Measurements from ENCODE around the gene OSBPL5.

Gene OSBPL5

DNA sequence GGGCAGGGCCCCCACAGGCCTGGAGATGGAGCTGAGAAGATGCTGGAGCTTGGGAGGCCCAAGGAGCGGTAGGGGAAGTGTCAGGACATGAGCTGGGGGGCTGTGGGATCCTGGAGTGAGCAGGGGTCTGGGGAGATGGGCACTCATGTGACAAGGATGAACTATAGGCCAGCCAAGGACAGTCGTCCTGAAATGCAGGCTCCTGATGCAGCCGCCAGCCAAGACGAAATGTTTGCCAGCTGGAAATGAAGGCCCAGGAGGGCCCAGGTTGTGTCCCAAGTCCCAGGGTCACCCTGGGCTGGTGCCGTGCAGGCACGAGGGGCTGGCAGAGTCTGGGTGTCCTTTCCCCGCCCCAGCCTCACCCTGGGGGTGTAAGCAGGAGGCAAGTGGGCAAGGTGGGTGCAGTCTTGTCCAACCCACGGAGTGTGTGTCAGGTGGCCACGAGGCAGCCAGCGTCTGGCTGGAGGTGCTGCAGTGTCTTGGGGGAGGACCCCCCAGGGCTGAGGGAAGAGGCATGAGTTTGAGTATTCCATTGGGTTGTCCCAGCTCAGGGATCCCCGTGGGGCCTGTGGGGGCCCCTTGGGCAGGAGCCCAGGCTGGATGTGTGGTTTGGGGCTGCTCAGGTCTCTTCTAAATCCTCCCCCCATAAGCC lies 32.1 kb upstream of the OSBPL5 start:
- no peak for DNase-seq (ENCODE audit: low read depth in 2 of 2)

DNA sequence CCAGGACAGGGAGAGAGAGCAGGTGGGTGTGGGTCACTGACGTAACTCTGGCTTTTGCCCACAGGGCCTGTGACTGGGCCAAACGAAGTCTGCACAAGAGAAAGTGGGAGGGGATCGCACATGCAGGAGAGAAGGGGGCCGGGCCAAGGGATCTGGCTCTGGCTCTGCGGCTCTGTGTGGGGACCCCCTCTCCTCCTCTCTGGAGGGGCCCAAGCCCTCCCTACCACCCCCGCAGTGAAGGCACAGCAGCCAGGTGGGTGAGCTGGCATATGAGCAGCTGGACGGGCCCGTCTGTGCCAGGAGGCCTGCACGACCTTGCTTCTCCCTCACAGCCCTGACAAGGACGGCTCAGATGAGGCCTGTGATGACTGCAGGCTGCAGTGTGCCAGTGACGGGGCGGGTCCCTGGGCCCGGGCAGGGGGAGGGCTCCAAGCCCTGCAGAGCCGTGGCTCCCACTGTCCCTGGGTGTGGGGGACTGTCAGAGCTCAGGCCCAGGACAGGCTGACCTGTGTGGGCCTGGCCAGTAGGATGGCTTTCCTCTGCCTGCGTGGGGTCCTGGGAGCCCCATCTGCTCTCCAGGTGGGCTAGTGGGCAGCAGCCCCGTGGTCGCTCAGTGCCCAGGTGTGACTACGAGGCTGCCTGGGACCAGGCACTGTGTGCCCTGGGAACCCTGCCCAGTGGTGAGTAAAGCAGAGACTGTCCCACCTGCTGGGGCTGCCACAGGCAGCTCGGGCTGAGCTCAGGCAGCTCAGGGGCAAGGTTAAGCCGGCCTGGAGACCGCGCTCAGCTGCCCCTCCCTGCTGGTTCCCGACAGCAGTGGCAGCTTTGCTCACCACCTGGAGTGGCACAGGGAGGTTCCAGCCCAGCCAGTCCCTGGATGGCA lies 31.3 kb upstream of the OSBPL5 start:
- DNase-seq (ENCODE audit: low read depth in 2 of 2): no peak

DNA sequence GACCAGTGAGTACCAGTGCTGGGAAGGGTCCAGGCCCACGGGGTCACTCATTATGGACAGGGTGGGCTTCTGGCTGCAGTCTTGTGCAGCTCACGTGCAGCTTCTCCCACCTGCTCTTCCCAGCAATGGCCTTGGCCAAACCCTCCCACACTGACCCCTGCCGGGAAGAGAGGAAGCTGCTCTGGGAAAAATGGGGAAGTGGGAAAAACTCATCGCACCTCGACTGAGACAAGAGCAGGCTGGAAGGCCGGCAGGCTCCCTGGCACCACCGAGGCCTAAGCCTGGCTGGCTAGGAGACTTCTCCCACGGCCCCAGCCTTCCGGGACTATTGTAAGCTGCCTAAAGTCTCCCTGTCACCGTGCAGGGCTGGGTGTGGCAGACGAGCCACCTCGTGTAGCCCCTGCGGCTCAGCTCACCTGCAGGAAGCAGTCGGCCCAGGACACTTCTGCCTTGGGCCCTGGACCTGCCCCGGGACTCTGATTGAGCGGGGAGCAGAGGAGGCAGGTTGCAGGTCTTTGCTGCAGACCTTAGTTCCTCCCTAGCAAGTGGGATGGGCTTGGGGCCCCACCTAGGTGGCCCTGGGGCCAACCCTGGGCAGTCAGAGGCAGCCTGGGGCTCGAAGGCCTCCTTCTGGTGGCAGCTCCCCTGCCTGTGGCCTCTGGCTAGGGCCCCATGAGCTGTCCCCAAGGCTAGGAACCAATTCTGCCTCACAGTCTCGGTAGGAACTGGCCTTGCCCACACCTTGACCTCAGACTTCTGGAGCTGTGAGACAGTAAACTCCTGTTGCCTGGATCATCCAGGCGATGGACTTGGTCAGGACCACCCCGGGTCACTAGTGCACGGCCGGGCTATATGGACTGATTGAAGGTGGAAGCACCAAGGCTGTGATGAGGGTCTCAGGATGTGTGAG lies 30.4 kb upstream of the OSBPL5 start:
- DNase-seq (ENCODE audit: low read depth in 2 of 2): no peak

DNA sequence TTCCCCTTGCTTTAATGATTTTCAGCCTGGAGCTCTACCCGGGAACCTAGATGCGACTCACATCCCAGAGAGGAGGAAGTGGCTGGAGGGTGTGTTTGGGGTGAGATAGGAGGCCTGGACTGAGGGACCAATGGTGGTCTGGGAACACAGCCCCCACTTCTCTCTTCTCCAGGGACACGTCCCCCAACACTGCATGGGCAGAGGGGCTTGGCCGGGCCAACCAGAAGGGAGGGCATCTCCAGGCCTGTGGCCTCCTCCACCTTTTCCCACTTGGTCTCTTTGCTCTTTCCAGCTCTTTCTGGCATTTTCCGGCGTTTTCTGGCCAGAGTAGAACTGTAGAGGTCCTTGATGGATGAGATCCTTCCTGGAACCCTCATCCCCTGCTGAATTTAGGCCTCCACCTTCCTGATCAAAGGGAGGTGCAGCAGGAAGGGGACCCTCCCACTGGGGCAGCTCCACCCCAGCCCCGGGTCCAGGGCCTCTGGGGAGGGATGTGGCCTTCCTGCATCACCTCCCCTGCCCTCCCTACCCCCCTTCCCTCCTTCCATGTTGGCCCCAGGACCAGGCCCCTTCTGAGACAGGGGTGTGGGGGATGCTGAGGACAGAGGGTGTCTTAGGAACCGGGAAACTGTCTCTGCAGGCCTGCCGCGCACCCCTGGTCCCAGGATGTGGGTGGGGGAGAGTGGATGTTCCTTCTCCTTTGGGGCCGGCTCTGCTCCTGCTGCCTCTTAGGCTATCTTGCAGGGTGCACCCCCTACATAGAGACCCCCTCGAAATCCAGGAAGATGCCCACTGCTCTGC lies 29.1 kb upstream of the OSBPL5 start:
- no peak for DNase-seq (ENCODE audit: low read depth in 2 of 2)

DNA sequence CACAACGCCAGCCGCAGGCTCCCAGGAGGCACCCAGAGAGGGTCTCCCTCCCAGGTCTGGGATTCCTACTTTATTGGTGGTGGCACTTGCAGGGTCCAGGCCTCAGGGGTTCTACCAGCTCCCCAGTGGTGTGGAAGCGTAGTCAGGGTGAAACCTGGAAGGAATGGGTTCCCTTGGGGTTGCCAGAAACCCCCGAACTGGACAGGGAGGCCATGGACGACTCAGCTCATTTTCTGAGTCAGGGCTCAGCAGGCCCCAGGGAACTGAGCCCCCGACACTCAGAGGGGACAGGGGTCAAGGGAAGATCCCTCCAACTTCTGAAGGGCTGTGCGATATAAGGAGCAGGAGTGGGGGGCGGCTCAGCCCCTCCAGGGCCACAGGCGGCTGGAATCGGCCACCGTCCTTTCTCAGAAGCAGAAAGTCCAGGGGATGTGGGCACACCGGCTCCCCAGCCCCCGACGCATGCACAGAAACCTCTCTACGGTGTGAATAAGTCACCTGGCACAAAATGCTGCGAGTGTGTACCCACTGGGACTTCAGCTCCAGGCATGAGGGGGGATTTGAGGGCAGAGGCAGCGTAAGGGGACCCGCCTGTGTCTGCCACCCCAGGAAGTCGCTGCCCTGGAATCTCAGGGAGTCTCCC lies 28.4 kb upstream of the OSBPL5 start:
- no peak for DNase-seq (ENCODE audit: low read depth in 2 of 2)

DNA sequence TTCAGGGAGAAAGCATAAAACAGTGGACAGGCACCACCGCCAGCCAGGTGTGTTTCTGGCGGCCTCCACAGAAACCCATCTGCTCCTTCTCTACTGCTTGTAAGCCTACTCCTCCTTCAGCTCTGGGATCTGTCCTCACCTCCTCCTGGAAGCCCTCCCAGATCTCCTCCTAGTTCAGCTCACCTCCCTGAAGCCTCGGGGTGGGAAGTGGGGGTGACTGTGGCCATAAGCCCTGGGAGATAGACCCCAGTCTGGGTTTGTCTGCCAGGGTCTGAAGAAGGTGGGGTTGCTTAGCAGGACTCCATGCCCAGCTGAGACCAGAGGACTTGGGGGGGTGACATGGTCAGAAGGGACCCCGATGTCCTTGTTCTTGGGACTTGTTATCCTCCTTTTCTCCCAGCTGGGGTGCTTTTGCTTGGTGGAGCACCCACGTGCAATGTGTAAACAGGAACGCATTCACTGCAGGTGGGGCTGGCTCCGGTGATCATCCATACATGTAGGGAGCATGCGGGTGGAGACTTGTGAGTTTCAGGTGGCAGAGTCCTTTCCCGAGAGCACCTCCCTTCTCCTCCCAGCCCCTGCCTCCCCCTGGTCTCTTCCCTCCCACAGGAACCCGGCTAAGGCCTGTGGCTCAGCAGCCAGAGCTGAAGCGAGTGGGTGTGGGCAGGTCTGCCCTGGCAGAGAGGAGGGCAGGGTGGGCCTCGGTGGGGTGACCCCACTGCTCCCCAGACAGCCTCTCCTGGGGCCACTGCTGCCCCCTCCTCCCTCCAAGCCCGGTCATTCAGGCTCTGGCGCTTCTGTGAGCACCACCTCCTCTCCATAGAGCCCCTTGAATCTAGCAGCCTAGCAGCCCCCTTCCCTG lies 27.6 kb upstream of the OSBPL5 start:
- no peak for DNase-seq (ENCODE audit: low read depth in 2 of 2)

DNA sequence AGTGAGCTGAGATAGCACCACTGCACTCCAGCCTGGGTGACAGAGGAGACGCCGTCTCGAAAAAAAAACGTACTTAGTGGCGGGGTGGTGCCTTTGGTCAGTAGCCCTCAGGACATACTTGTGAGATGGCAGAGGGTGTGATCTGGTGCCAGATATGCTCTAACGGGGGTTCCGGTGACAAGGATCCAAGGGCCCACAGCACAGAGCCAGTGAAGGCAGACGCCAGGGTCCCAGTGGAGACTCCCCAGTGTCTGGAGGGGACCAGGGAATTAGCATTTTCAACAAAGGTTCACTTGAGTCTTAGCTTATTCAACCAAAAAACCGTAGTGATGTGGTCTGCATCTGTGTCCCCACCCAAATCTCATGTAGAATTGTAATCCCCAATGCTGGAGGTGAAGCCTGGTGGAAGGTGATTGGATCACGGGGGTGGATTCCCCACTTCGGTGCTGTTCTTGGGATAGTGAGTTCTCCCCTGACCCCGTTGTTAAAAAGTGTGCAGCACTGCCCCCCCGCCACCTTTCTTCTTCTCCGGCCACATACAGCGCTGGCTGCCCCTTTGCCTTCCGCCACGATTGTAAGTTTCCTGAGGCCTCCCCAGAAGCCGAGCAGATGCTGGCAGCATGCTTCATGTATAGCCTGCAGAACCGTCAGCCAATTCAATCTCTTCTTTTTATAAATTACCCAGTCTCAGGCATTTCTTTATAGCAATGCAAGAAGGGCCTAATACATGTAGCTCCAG lies 26.6 kb upstream of the OSBPL5 start:
- DNase-seq (ENCODE audit: low read depth in 2 of 2): no peak

DNA sequence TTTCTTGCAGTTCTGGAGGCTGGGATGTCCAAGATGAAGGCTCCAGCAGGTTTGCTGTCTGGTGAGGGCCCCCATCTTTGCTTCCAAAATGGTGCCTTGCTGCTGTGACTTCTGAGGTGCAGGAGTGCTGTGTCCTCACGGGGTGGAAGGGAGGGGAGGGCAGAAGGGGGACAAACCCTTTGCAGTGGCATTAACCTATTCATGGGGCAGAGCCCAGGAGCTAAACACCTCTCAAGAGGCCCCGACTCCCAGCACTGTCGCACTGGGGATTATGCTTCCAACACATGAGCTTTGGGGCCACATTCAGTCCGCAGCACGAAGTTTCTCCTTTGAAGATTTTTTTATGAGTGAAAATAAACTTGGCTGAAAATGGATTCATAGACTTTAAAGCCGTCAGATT lies 25.5 kb upstream of the OSBPL5 start:
- no peak for DNase-seq (ENCODE audit: low read depth in 2 of 2)

DNA sequence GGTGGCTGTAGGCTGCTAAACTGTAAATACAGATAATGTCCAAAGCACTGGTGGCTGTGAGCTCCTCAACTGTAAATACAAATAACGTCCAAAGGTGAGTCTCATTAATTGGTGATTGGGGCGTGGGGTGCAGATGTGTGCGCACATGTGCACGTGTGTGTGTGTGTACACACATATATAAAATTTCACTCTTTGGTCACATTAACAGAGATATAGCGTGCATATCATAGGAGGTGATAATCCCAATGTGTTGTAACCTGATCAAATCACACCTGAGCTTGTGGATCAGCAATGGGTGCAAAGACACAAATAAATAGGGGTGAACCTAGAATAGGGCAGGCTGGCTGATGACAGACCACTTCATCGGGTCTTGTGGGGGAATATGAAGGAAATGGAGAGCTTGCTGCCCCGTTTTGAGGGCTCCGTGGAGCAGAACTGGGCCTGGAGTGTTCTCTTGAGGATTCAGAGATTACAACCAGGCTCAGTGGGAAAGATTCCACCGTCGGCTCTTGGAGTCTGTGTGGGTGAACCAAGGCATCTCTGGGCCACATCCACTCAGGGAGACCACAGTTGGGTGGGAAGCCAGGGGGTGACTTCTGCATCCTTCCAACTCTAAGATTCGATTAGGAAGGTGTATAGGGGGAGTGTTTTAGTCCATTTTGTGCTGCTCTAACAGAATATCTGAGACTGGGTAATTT lies 24.9 kb upstream of the OSBPL5 start:
- DNase-seq (ENCODE audit: low read depth in 2 of 2): no peak

DNA sequence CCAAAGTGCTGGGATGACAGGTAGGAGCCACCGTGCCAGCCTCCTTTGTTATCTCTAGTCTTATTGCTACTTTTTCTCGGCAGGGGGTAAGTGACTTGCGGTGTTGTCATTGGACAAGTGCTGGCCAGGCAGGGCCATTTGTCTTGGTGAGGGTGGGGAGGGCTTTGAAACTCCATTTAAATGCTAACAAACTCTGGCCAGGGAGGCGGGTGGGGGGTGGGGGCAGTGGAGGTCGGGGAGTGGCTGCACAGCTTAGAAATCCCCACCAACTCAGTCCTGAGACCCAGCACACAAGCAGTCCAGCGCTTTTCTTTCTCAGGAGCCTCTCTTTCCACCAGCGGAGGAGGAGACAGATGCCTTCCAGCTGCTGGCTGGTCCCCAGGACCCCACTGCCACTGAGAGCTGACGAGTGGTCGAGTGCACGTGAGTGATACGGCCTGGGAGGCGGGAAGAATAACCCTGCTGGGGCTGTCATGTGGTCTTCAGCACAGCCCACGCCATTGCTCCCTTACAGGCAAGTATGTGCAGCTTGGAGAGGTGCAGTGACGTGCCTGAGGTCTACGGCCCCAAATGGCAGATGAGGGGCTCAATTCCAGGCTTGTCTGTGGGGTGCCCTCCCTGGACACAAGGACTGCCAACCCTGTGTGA lies 24.2 kb upstream of the OSBPL5 start:
- DNase-seq (ENCODE audit: low read depth in 2 of 2): no peak

DNA sequence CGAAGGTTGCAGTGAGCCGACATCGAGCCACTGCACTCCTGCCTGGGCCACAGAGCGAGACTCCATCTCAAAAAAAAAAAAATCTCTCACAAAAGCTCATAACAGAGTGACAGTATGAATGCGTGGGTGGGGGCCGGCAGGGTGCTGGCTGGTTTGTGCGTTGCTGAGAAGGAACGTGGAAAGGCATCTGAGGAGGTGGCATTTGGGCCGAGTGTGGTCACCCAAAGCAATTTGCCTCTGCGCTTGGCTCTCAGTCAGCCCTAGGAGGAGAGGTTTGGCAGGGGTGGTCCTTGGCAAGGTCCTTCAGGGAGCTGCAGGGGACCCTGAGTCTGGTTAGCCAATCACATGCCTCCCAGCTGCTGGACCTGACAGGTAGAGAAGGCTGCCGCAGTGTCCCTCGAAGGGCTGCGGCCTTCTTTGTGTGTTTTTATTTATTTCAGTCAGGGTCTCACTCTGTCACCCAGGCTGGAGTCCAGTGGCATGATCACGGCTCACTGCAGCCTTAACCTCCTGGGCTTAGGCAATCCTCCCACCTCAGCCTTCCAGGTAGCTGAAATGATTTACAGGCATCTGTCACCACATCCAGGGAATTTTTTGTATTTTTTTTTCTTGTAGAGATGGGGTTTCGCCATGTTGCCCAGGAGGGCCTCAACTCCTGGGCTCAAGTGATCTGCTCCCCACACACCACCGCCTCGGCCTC lies 23.5 kb upstream of the OSBPL5 start:
- DNase-seq (ENCODE audit: low read depth in 2 of 2): no peak

DNA sequence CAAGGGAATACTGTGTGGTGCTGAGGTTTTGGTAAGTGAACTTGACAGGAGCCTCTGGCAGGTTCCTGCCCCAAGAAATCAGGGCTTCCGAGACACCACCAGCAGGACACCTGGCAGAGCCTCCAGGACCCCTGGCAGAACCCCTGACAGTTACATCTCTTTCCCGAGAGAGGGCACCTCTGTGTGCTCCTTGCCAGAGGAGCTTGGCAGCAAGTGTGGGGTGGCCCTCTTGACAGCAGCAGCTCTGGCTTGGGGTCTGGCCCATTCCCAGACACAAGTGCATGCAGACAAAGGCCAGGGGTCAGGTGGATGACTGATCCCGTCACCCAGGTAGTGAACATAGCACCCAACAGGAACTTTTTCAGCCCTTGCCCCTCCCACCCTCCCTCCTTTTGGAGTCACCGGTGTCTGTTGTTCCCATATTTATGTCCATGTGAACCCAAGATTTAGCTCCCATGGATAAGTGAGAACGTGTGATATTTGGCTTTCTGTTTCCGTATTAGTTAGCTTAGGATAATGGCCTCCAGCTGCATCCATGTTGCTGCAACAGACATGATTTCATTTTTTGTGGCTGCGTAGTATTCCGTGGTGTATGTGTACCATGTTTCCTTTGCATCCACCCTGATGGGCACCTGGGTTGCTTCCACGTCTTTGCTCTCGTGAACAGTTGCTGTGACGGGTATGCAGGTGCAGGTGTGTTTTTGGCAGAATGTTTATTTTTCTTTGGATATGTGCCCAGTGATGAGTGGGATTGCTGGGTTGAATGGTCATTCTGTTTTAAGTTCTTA lies 21.2 kb upstream of the OSBPL5 start:
- DNase-seq (ENCODE audit: low read depth in 2 of 2): no peak

DNA sequence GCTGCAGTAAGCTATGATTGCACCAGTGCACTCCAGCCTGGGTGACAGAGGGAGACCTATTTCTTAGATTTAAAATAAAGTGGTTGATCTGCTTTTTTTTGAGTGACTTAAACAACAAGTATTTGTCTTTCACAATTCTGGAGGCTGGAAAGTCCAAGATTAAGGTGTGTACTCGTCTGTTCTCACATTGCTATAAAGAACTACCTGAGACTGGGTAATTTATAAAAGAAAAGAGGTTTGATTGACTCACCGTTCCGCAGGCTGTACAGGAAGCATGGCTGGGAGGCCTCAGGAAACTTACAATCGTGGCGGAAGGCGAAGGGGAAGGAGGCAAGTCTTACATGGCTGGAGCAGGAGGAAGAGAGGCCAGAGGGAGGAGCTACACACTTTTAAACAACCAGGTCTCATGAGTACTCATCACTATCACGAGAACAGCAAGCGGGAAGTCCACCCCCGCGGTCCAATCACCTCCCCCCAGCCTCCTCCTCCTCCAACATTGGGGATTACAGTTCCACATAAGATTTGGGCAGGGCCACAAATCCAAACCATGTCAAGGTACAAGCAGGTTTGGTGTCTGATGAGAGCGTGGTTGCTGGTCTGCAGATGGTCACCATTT lies 19.7 kb upstream of the OSBPL5 start:
- no peak for DNase-seq (ENCODE audit: low read depth in 2 of 2)

DNA sequence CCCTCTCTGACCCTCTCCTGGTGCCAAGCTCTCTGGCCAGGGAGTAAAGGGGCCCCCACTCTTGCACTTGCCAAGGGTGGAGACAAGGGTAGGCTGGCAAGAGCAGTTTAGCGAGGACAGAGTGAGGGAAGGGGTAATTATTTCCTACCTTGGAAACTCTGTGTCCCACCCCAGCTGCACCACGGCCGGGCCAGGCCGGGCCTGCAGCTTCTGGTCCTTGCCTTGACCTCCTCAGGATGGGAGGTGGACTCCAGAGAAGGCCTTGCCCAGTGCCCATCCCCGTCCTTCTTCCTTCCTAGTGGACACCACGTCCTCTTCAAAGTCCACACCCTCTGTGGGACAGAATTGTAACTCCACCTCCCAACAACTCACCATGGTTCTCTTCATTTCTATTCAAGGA lies 18.4 kb upstream of the OSBPL5 start:
- no peak for DNase-seq (ENCODE audit: low read depth in 2 of 2)

DNA sequence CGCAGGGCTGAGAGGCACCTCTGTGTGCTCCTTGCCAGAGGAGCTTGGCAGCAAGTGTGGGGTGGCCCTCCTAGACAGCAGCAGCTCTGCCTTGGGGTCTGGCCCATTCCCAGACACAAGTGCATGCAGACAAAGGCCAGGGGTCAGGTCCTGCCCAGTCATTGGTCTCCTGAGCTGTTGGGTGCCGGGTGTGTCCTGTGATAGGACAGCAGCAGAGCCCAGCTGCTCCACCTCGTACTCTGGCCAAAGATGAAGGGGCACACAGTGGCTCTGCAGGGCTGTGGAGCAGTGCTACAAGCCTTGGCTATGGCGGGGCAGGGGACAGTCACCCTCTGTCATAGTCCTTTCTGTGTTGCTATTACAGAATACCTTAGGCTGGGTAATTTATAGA lies 17.3 kb upstream of the OSBPL5 start:
- no peak for DNase-seq (ENCODE audit: low read depth in 2 of 2)

DNA sequence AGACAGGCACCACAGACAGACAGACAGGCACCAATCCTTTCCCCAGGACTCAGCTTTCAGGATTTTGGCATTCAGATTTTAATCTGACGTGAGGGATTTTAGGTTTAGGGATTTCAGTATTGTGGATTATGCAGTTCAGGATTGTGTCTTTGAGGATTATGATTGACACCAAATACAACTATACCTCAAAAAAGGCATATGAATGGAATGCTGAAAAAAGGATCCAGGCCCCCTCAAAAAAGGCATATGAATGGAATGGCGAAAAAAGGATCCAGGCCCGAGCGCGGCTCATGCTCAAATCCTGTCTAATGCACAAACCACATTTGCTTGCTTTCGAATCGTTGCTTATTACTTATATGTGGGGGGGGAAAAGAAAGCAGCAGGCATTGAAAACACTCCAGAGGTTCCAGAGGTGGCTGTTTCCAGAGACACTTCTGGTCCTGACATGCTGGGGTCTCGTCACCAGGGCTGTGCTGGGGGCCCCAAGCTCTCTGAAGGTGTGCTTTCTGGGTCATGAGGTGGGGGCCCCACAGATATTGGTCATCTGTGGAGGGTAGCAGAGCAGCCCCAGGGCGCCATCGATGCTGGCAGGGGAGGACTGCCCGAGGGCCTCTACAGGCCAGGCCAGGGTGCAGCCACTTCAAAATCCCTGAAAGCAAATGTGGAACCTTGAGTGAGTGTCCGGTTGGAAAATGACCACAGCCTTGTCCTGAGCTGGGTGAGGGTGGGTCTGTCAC lies 16.8 kb upstream of the OSBPL5 start:
- DNase-seq (ENCODE audit: low read depth in 2 of 2): no peak
